SU-DHL-6 (cell line): ENCODE measurements around the gene BGLAP.

Experiments
- H2AFZ ChIP-seq: fragments of 200-600 bp; sonication (generic); 2 replicates; pipeline ENCODE4 v1.6.1; 2014; ENCODE audit warnings: low read depth, mild to moderate bottlenecking, moderate library complexity, mixed read lengths, antibody characterized with exemption, low read length; ENCODE audit not compliant: severe bottlenecking
- H3F3A ChIP-seq: fragments of 200-600 bp; shearing (Covaris generic); 2 replicates; pipeline ENCODE4 v1.6.0; 2016; ENCODE audit warnings: antibody characterized with exemption, mild to moderate bottlenecking; ENCODE audit not compliant: insufficient read depth
- H3K27ac ChIP-seq: fragments of 200-600 bp; sonication (generic); 2 replicates; pipeline ENCODE4 v1.5.1; 2016; ENCODE audit warnings: low read depth, mild to moderate bottlenecking, low read length, moderate library complexity, mixed read lengths
- H3K27me3 ChIP-seq: fragments of 200-600 bp; sonication (generic), shearing (Covaris generic); 2 replicates; pipeline ENCODE4 v1.6.0; 2014; ENCODE audit warnings: mild to moderate bottlenecking, low read length
- H3K36me3 ChIP-seq: fragments of 200-600 bp; sonication (generic); 2 replicates; pipeline ENCODE4 v1.6.1; 2014; ENCODE audit warnings: mild to moderate bottlenecking, low read length, mixed read lengths
- H3K4me2 ChIP-seq: fragments of 300-600, 200-600 bp; shearing (Covaris generic), sonication (generic); 2 replicates; pipeline ENCODE4 v1.6.0; 2014; ENCODE audit warnings: low read length, low read depth, mild to moderate bottlenecking; ENCODE audit not compliant: poor library complexity, severe bottlenecking
- H3K4me3 ChIP-seq: fragments of 200-600 bp; sonication (generic); 2 replicates; pipeline ENCODE4 v1.5.1; 2014; ENCODE audit warnings: antibody characterized with exemption, low read length, mild to moderate bottlenecking, mixed read lengths; ENCODE audit not compliant: insufficient read depth, poor library complexity, severe bottlenecking
- H3K79me2 ChIP-seq: fragments of 200-600 bp; sonication (generic); 2 replicates; pipeline ENCODE4 v1.6.1; 2014; ENCODE audit warnings: mild to moderate bottlenecking, low read length, moderate library complexity; ENCODE audit not compliant: insufficient read depth
- H3K9ac ChIP-seq: fragments of 200-600 bp; sonication (generic); 2 replicates; pipeline ENCODE4 v1.7.0; 2014; ENCODE audit warnings: mild to moderate bottlenecking, low read length
- H3K9me2 ChIP-seq: fragments of 200-600 bp; sonication (generic); replicated peaks from 2 replicates; pipeline ENCODE4 v1.6.1; 2014; ENCODE audit warnings: low read length; ENCODE audit not compliant: insufficient read depth
- H3K9me3 ChIP-seq: fragments of 200-600 bp; sonication (generic); 2 replicates; pipeline ENCODE4 v1.6.1; 2014; ENCODE audit warnings: low read length, mixed read lengths; ENCODE audit not compliant: insufficient read depth
- H4K20me1 ChIP-seq: fragments of 200-600 bp; sonication (generic); 2 replicates; pipeline ENCODE4 v1.6.1; 2014; ENCODE audit warnings: low read depth, mild to moderate bottlenecking, antibody characterized with exemption, low read length, moderate library complexity, mixed read lengths
- CTCF ChIP-seq: fragments of 200-600 bp; sonication (generic); IDR thresholded peaks from one replicate; pipeline ENCODE4 v1.5.1; 2017; ENCODE audit warnings: antibody characterized with exemption, mild to moderate bottlenecking, low read length, moderate library complexity; ENCODE audit not compliant: insufficient read depth, poor library complexity, severe bottlenecking
- EZH2phosphoT487 ChIP-seq: fragments of 200-600 bp; sonication (generic), shearing (Covaris generic); conservative IDR thresholded peaks from 2 replicates; pipeline ENCODE4 v1.6.1; 2018; ENCODE audit warnings: mild to moderate bottlenecking, antibody characterized with exemption, low read length, moderate library complexity, mixed read lengths

The BGLAP gene

DNA sequence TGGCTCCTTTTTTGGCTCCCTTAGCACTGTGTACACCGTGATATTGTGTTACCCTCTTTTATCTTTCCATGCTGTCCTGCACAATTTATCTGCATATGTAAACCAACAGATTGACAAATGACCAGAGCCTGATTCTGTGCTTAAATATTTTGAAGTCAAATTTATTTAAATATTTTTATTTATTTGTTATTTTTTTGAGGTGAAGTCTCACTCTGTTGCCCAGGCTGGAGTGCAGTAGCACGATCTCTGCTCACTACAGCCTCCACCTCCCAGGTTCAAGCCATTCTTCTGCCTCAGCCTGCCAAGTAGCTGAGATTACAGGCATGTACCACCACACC lies 16.3 kb upstream of the BGLAP start:
- Histone ChIP-seq H3K9ac (no peak overlapping the region), H3K27me3 (no peaks in the 10 kb centered on the region), H4K20me1 (no peaks in the 10 kb centered on the region), H3F3A (peaks cover 4% of the 10 kb centered on the region; the same call in 1 of the 2 replicates), H3K79me2 (no peaks in the 10 kb centered on the region), H3K4me2 (peak overlapping the region; percentile 33), H3K9me3 (no peaks in the 10 kb centered on the region), H3K4me3 (no peak overlapping the region), H3K27ac (peak overlapping the region; percentile 44), H2AFZ (no peak overlapping the region), H3K36me3 (0 out of 2 replicates have a peak, but pooled peaks cover 2% of the 10 kb centered on the region), H3K9me2 (no peaks in the 10 kb centered on the region)
- TF ChIP-seq CTCF, result no peak
- no peak for TF ChIP-seq EZH2phosphoT487

DNA sequence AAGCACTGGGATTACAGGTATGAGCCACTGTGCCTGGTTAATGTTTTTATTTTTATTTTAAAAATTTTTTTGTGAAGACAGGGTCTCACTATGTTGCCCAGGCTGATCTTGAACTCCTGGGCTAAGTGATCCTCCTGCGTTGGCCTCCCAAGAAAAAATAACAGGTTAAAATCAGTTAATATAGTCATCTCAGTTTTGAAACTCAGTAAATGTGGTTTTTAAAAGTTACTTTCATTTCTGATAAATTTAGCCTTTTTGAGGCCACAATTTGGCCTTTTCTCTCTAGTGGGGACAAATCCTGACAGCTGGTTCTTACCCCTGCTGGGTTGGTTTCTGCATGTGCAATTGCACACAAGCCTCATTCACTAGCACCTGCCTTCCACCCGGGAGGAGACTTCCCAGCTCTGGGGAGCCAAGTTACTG lies 15.9 kb upstream of the BGLAP start:
- no peaks in the 10 kb centered on the region for H3K27me3 ChIP-seq
- H3K79me2 ChIP-seq, result no peaks in the 10 kb centered on the region
- H3K36me3 ChIP-seq, result 0 out of 2 replicates have a peak, but pooled peaks cover 2% of the 10 kb centered on the region
- peak overlapping the region; percentile 33 for H3K4me2 ChIP-seq
- H3K9ac ChIP-seq, result no peak overlapping the region
- no peak overlapping the region for H2AFZ ChIP-seq
- no peak overlapping the region for H3K4me3 ChIP-seq
- H3K27ac ChIP-seq, result peak overlapping the region; percentile 44; the same call in 1 of the 2 replicates
- peaks cover 4% of the 10 kb centered on the region; the same call in 1 of the 2 replicates for H3F3A ChIP-seq
- H3K9me3 ChIP-seq, result no peaks in the 10 kb centered on the region
- no peaks in the 10 kb centered on the region for H4K20me1 ChIP-seq
- H3K9me2 ChIP-seq, result no peaks in the 10 kb centered on the region
- TF ChIP-seq EZH2phosphoT487 (no peak), CTCF (no peak)

- Histone ChIP-seq H3K9me3 (no peaks in the 10 kb centered on the region), H3F3A (peaks cover 4% of the 10 kb centered on the region; the same call in 1 of the 2 replicates), H3K79me2 (no peaks in the 10 kb centered on the region), H3K4me3 (no peak overlapping the region), H3K27ac (peak overlapping the region; percentile 44), H3K27me3 (no peaks in the 10 kb centered on the region), H4K20me1 (no peaks in the 10 kb centered on the region), H3K36me3 (0 out of 2 replicates have a peak, but pooled peaks cover 2% of the 10 kb centered on the region), H3K4me2 (no peak overlapping the region), H3K9ac (no peak overlapping the region), H3K9me2 (no peaks in the 10 kb centered on the region), H2AFZ (no peak overlapping the region)
- TF ChIP-seq EZH2phosphoT487 (no peak), CTCF (no peak)
Measured at GRCh38 chr1:156226782-156227181, 15.2 kb upstream of the BGLAP start.
